SK-N-SH treated with all-trans-retinoic acid at 6 μM for 48 hours (cell line): Measurements from ENCODE around the gene EXOC7.

Experiments used
- ARNTL ChIP-seq: fragments of 450-650 bp; formaldehyde crosslinking; IDR thresholded peaks from 2 replicates; pipeline ENCODE4 v1.5.0; 2020; ENCODE audit warnings: low read depth, mild to moderate bottlenecking, moderate library complexity, borderline replicate concordance
- CREB5 ChIP-seq: fragments of 250-450 bp; sonication (Bioruptor Pico); IDR thresholded peaks from 2 replicates; pipeline ENCODE4 v1.5.1; 2020; ENCODE audit warnings: low read depth, mild to moderate bottlenecking, moderate library complexity
- CSDC2 ChIP-seq: fragments of 250-450 bp; sonication (Bioruptor Pico); IDR thresholded peaks from 2 replicates; pipeline ENCODE4 v1.5.0; 2020; ENCODE audit warnings: mild to moderate bottlenecking, moderate library complexity
- CSRNP3 ChIP-seq: fragments of 250-450 bp; sonication (Bioruptor Pico); IDR thresholded peaks from 2 replicates; pipeline ENCODE4 v1.5.1; 2021; ENCODE audit warnings: mild to moderate bottlenecking, moderate library complexity
- ESRRG ChIP-seq: fragments of 250-450 bp; sonication (Bioruptor Pico); IDR thresholded peaks from 2 replicates; pipeline ENCODE4 v1.6.1; 2021; ENCODE audit warnings: mild to moderate bottlenecking
- PATZ1 ChIP-seq: fragments of 250-450 bp; sonication (Bioruptor Pico); IDR thresholded peaks from 2 replicates; pipeline ENCODE4 v1.8.0; 2020; ENCODE audit warnings: mild to moderate bottlenecking, moderate library complexity, borderline replicate concordance
- RARB ChIP-seq: fragments of 250-450 bp; sonication (Bioruptor Pico); IDR thresholded peaks from 2 replicates; pipeline ENCODE4 v1.8.0; 2021; ENCODE audit warnings: mild to moderate bottlenecking, moderate library complexity
- TCF4 ChIP-seq: fragments of 250-450 bp; sonication (Bioruptor Pico); IDR thresholded peaks from 2 replicates; pipeline ENCODE4 v1.8.0; 2021; ENCODE audit warnings: mild to moderate bottlenecking, moderate library complexity, borderline replicate concordance
- TOX ChIP-seq: fragments of 250-450 bp; sonication (Bioruptor Pico); IDR thresholded peaks from 2 replicates; pipeline ENCODE4 v1.8.0; 2021; ENCODE audit warnings: mild to moderate bottlenecking, moderate library complexity, borderline replicate concordance
- TSHZ2 ChIP-seq: fragments of 250-450 bp; sonication (Bioruptor Pico); IDR thresholded peaks from 2 replicates; pipeline ENCODE4 v1.5.0; 2020; ENCODE audit warnings: mild to moderate bottlenecking, moderate library complexity
- ZNF8 ChIP-seq: fragments of 450-650 bp; formaldehyde crosslinking; IDR thresholded peaks from 2 replicates; pipeline ENCODE4 v1.5.0; 2020; ENCODE audit warnings: mild to moderate bottlenecking, moderate library complexity

GRCh38 chr17:76090517-76091129 is 13.0 kb downstream of the EXOC7 start:
- TF ChIP-seq TOX (CRISPR knock-in tag) = no peak
- no peak for TF ChIP-seq ARNTL
- TF ChIP-seq CREB5 = no peak
- no peak for TF ChIP-seq PATZ1
- no peak for TF ChIP-seq RARB (CRISPR knock-in tag)
- TF ChIP-seq ESRRG = no peak
- TF ChIP-seq CSRNP3 (CRISPR knock-in tag) = no peak
- no peak for TF ChIP-seq CSDC2 (CRISPR knock-in tag)
- TF ChIP-seq ZNF8 (CRISPR knock-in tag) = no peak
- TF ChIP-seq TSHZ2 (CRISPR knock-in tag) = no peak
- no peak for TF ChIP-seq TCF4 (CRISPR knock-in tag)
